GM19455 (cell line): Measurements from ENCODE around the gene LSM11.
"Not testable (repeated sequence)": the region's sequence is repeated elsewhere in the genome, so short reads cannot be mapped to it uniquely, and the experiment has no call there.

ENCODE experiments used
- ATAC-seq: cut with Tn5 transposase; IDR thresholded peaks from one replicate; pipeline ENCODE4 v1.9.1; 2021; ENCODE audit not compliant: unreplicated experiment

Gene LSM11

GRCh38 chr5:157743163-157744050 is at the start of gene LSM11:
LSM11 (plus strand) TSS chr5:157743712; CDS start chr5:157743751, 39 bp downstream.
- peak; percentile 94 for ATAC-seq

GRCh38 chr5:157693816-157694215 is 49.7 kb upstream of the LSM11 start:
- not testable (repeated sequence) for ATAC-seq

GRCh38 chr5:157696154-157696553 is 47.4 kb upstream of the LSM11 start:
- ATAC-seq, result not testable (repeated sequence)

- not testable (repeated sequence) for ATAC-seq
Observed at GRCh38 chr5:157698674-157699073, 44.8 kb upstream of the LSM11 start.

- ATAC-seq, result no peak
Observed at GRCh38 chr5:157703736-157704135, 39.8 kb upstream of the LSM11 start.

- ATAC-seq, result no peak
Observed at GRCh38 chr5:157708866-157709265, 34.6 kb upstream of the LSM11 start.

GRCh38 chr5:157709346-157709745 is 34.2 kb upstream of the LSM11 start:
- no peak for ATAC-seq

- ATAC-seq, result no peak
Observed at GRCh38 chr5:157710431-157710830, 33.1 kb upstream of the LSM11 start.

- no peak for ATAC-seq
Observed at GRCh38 chr5:157710882-157711281, 32.6 kb upstream of the LSM11 start.

GRCh38 chr5:157713830-157714595 is 29.5 kb upstream of the LSM11 start:
- no peak for ATAC-seq

- no peak for ATAC-seq
Observed at GRCh38 chr5:157714596-157714864, 29.0 kb upstream of the LSM11 start.

- peak; percentile 72 for ATAC-seq
Observed at GRCh38 chr5:157718519-157718918, 25.0 kb upstream of the LSM11 start.

- no peak for ATAC-seq
Observed at GRCh38 chr5:157719245-157719644, 24.3 kb upstream of the LSM11 start.

- no peak for ATAC-seq
Observed at GRCh38 chr5:157721159-157721558, 22.4 kb upstream of the LSM11 start.

- ATAC-seq, result not testable (repeated sequence)
Observed at GRCh38 chr5:157722895-157723294, 20.6 kb upstream of the LSM11 start.

GRCh38 chr5:157726607-157727006 is 16.9 kb upstream of the LSM11 start:
- not testable (repeated sequence) for ATAC-seq

- ATAC-seq, result not testable (repeated sequence)
Observed at GRCh38 chr5:157727858-157728257, 15.7 kb upstream of the LSM11 start.

GRCh38 chr5:157729858-157730257 is 13.7 kb upstream of the LSM11 start:
- peak; percentile 67 for ATAC-seq

GRCh38 chr5:157730900-157731271 is 12.6 kb upstream of the LSM11 start:
- ATAC-seq, result no peak

GRCh38 chr5:157731272-157732129 is 12.0 kb upstream of the LSM11 start, which contains the start of gene THG1L:
THG1L (plus strand) TSS chr5:157731420; CDS start chr5:157731441, 21 bp downstream.
- ATAC-seq, result peak; percentile 93

- ATAC-seq, result no peak
Observed at GRCh38 chr5:157732130-157732514, 11.4 kb upstream of the LSM11 start.
